HCT116 (cell line): ENCODE results near the gene IPO5. TPM values are rescaled to one million over a fixed set of nuclear protein-coding genes. Genes with fewer than 3 reads are reported as not detected.

Experiments used
- ATAC-seq: fragments of 200-7000 bp; cut with Tn5 transposase; 2 replicates; pipeline ENCODE4 v1.9.1; 2020; ENCODE audit warnings: mild to moderate bottlenecking, moderate library complexity
- BruUV-seq: library from RNA; stranded (reverse); fragments of 400-500 nt; replicated peaks from 2 replicates; lab custom pipeline; 2021; lab: Mats Ljungman, UMichigan
- CTCF ChIA-PET: fragments of 300-600 bp; sonication (Branson Sonifier 250); formaldehyde crosslinking; loops from one replicate; lab custom pipeline; 2021; ENCODE audit warnings: antibody characterized with exemption; lab: Charles Lee
- POLR2A ChIA-PET: fragments of 300-600, 350-600 bp; sonication (Branson Sonifier 250); formaldehyde crosslinking; loops from one replicate; lab custom pipeline; 2021; ENCODE audit warnings: antibody characterized with exemption; lab: Charles Lee
- RAD21 ChIA-PET, 2 experiments: fragments of 300-600 bp; sonication (Branson Sonifier 250); formaldehyde crosslinking; loops; one replicate each; lab custom pipeline; 2023; ENCODE audit warnings: low total read pairs in 2 of 2; ENCODE audit not compliant: uncharacterized antibody in 2 of 2, unreplicated experiment in 2 of 2, low non-redundant PET in 1 of 2; lab: Charles Lee
- DNase-seq: peaks from one replicate; pipeline ENCODE4 v3.0.0-alpha.2; 2010; ENCODE audit warnings: low read depth, low spot score
- H2AFZ ChIP-seq: fragments of 200-600 bp; shearing (Covaris generic), sonication (generic); 2 replicates; pipeline ENCODE4 v1.6.1; 2017; ENCODE audit warnings: low read depth, mixed run types, mixed read lengths, antibody characterized with exemption, low read length; ENCODE audit not compliant: poor library complexity, severe bottlenecking
- H3K27ac ChIP-seq: 2 replicates; pipeline ENCODE4 v1.5.1; 2012; ENCODE audit warnings: low read depth, low read length
- H3K27me3 ChIP-seq: fragments of 200-600 bp; sonication (generic); 2 replicates; pipeline ENCODE4 v1.6.1; 2016; ENCODE audit warnings: mixed run types, low read length, mixed read lengths; ENCODE audit not compliant: insufficient read depth
- H3K36me3 ChIP-seq, 2 experiments: fragments of 200-500 bp in 1 of 2; fragments of 200-600 bp in 1 of 2; sonication (Bioruptor generic) in 1 of 2; sonication (generic) in 1 of 2; 2 replicates each; pipeline versions ENCODE4 v1.5.1 to v1.6.1; 2014 to 2016; ENCODE audit warnings: low read length in 2 of 2, inconsistent platforms in 1 of 2, mixed read lengths in 1 of 2, mixed run types in 1 of 2; ENCODE audit not compliant: insufficient read depth in 2 of 2, control insufficient read depth in 1 of 2
- H3K4me1 ChIP-seq, 2 experiments: fragments of 200-600 bp in 1 of 2; sonication (generic) in 1 of 2; 2 replicates each; pipeline versions ENCODE4 v1.5.1 to v1.6.1; 2012 to 2017; ENCODE audit warnings: low read length in 2 of 2, inconsistent platforms in 1 of 2, mild to moderate bottlenecking in 1 of 2, mixed read lengths in 1 of 2, mixed run types in 1 of 2, moderate library complexity in 1 of 2; ENCODE audit not compliant: insufficient read depth in 2 of 2, control insufficient read depth in 1 of 2
- H3K4me2 ChIP-seq: fragments of 200-600 bp; sonication (generic); 2 replicates; pipeline ENCODE4 v1.6.1; 2017; ENCODE audit warnings: mixed run types, low read length, mixed read lengths
- H3K4me3 ChIP-seq, 2 experiments: fragments of 200-600 bp in 1 of 2; sonication (generic) in 1 of 2; replicated peaks in 1 of 2; 2 replicates each; pipeline ENCODE4 v1.5.1; 2011 to 2016; ENCODE audit warnings: low read length in 2 of 2, control low read depth in 1 of 2, low read depth in 1 of 2, mild to moderate bottlenecking in 1 of 2, mixed read lengths in 1 of 2, mixed run types in 1 of 2
- H3K79me2 ChIP-seq: fragments of 200-600 bp; sonication (generic); 2 replicates; pipeline ENCODE4 v1.6.1; 2017; ENCODE audit warnings: mild to moderate bottlenecking, mixed run types, low read length, moderate library complexity, mixed read lengths; ENCODE audit not compliant: insufficient read depth
- H3K9ac ChIP-seq: fragments of 200-600 bp; sonication (generic); 2 replicates; pipeline ENCODE4 v1.6.1; 2016; ENCODE audit warnings: low read length, mixed read lengths
- H3K9me2 ChIP-seq: fragments of 200-600 bp; sonication (generic), shearing (Covaris generic); 2 replicates; pipeline ENCODE4 v1.6.1; 2017; ENCODE audit warnings: mixed run types, mild to moderate bottlenecking, moderate library complexity; ENCODE audit not compliant: insufficient read depth
- H3K9me3 ChIP-seq, 2 experiments: fragments of 200-500 bp in 1 of 2; fragments of 200-600 bp in 1 of 2; sonication (Bioruptor generic) in 1 of 2; sonication (generic) in 1 of 2; 2 replicates each; pipeline ENCODE4 v1.6.1; 2014 to 2017; ENCODE audit warnings: low read length in 2 of 2, mixed read lengths in 2 of 2, inconsistent platforms in 1 of 2, low read depth in 1 of 2, mild to moderate bottlenecking in 1 of 2, mixed run types in 1 of 2, moderate library complexity in 1 of 2; ENCODE audit not compliant: control insufficient read depth in 1 of 2, insufficient read depth in 1 of 2
- H4K20me1 ChIP-seq: fragments of 200-600 bp; sonication (generic), shearing (Covaris generic); 2 replicates; pipeline ENCODE4 v1.6.1; 2017; ENCODE audit warnings: mixed run types, mild to moderate bottlenecking, moderate library complexity; ENCODE audit not compliant: insufficient read depth
- CBX3 ChIP-seq: IDR thresholded peaks from 2 replicates; pipeline ENCODE4 v1.6.1; 2012; ENCODE audit warnings: low read depth
- CEBPB ChIP-seq: IDR thresholded peaks from 2 replicates; pipeline ENCODE4 v1.6.1; 2012; ENCODE audit warnings: low read depth
- CTCF ChIP-seq, 3 experiments: fragments of 200-600 bp in 1 of 3; sonication (generic) in 1 of 3; IDR thresholded peaks in 2 of 3; conservative IDR thresholded peaks in 1 of 3; 2 replicates each; pipeline ENCODE4 v1.5.1; 2012 to 2017; ENCODE audit warnings: low read depth in 2 of 3, low read length in 2 of 3, antibody characterized with exemption in 1 of 3, borderline replicate concordance in 1 of 3, control low read depth in 1 of 3, mild to moderate bottlenecking in 1 of 3, mixed read lengths in 1 of 3, mixed run types in 1 of 3, moderate library complexity in 1 of 3; ENCODE audit not compliant: insufficient read depth in 1 of 3
- ELF1 ChIP-seq: IDR thresholded peaks from 2 replicates; pipeline ENCODE4 v1.6.1; 2012; ENCODE audit warnings: low read depth, borderline replicate concordance
- EZH2phosphoT487 ChIP-seq: fragments of 200-600 bp; IDR thresholded peaks from 2 replicates; pipeline ENCODE4 v1.6.1; 2018; ENCODE audit warnings: antibody characterized with exemption, borderline replicate concordance
- FOSL1 ChIP-seq: IDR thresholded peaks from 2 replicates; pipeline ENCODE4 v1.6.1; 2012; ENCODE audit warnings: low read depth
- POLR2AphosphoS5 ChIP-seq: IDR thresholded peaks from 2 replicates; pipeline ENCODE4 v1.6.1; 2011; ENCODE audit warnings: mild to moderate bottlenecking, low read depth, low read length, moderate library complexity
- RAD21 ChIP-seq: IDR thresholded peaks from 2 replicates; pipeline ENCODE4 v1.6.1; 2012; ENCODE audit warnings: low read depth, mild to moderate bottlenecking
- TCF7L2 ChIP-seq: IDR thresholded peaks from 2 replicates; pipeline ENCODE4 v1.7.0; 2011; ENCODE audit warnings: borderline replicate concordance, inconsistent platforms; ENCODE audit not compliant: insufficient read depth, insufficient read length; ENCODE audit errors: extremely low read depth
- ZFX ChIP-seq: fragments of 450-650 bp; IDR thresholded peaks from 2 replicates; pipeline ENCODE4 v1.6.1; 2017
- intact Hi-C: fragments of 100-400 bp; cut with micrococcal nuclease; formaldehyde crosslinking; loops from 2 replicates; pipeline ENCODE4 v1.10.0; 2022
- total RNA-seq: library from RNA; stranded (reverse); gene quantifications from one replicate; pipeline ENCODE4 v1.2.1, GENCODE V29; 2021; ENCODE audit not compliant: unreplicated experiment
- TF ChIP-seq, protein P1 (sequence below): IDR thresholded peaks from 2 replicates; pipeline ENCODE4 v1.6.1; 2011; ENCODE audit warnings: mild to moderate bottlenecking, low read length, moderate library complexity; ENCODE audit not compliant: insufficient replicate concordance; ENCODE audit errors: extremely low read depth
- TF ChIP-seq, protein P2 (sequence below): IDR thresholded peaks from 2 replicates; pipeline ENCODE4 v1.6.1; 2012; ENCODE audit warnings: low read depth

Gene IPO5
- total RNA-seq, 1 experiment from 2014 or later = 237 TPM

DNA sequence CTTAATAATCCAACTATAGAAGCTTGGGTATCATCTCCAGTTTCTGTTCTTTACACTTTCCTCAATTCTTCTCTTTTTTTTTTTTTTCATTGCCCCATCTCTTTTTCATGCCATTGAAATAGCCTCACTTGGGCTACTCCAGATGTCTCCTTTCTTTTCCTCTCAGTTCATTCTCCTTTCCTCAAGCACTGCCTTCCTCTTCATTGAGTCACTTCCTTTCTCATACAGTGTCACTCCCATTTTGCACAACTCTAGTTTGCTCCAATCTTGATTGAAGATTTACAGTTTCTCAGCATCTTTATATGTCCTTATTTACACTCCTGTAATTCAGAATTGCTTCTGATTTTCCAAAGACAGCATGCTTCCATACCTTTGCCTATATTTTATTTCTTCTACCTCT, 61.3 kb downstream of the IPO5 start:
- no peak overlapping the region for H3K4me3 ChIP-seq
- POLR2A ChIA-PET = no interaction called here
- no peaks in the 10 kb centered on the region for H3K4me1 ChIP-seq
- intact Hi-C loops = no loop called here
- no peak overlapping the region for H3K27ac ChIP-seq
- BruUV-seq = no TSS peak
- RAD21 ChIA-PET = no interaction called here
- 0 out of 2 replicates have a peak, but pooled peaks cover 7% of the 10 kb centered on the region for H4K20me1 ChIP-seq
- ATAC-seq (no peak), DNase-seq (no peak)
- H2AFZ ChIP-seq = no peak overlapping the region
- no peaks in the 10 kb centered on the region for H3K9me2 ChIP-seq
- peaks cover 65 to 83% of the 10 kb centered on the region in 2 experiments for H3K36me3 ChIP-seq
- peaks cover 47% of the 10 kb centered on the region for H3K79me2 ChIP-seq
- H3K9ac ChIP-seq = no peak overlapping the region
- no peaks in the 10 kb centered on the region for H3K9me3 ChIP-seq
- CTCF ChIA-PET = no interaction called here
- TF ChIP-seq RAD21 (no peak), CBX3 (no peak), POLR2AphosphoS5 (no peak), EZH2phosphoT487 (no peak), TCF7L2 (no peak)
- TF ChIP-seq, protein P1, sequence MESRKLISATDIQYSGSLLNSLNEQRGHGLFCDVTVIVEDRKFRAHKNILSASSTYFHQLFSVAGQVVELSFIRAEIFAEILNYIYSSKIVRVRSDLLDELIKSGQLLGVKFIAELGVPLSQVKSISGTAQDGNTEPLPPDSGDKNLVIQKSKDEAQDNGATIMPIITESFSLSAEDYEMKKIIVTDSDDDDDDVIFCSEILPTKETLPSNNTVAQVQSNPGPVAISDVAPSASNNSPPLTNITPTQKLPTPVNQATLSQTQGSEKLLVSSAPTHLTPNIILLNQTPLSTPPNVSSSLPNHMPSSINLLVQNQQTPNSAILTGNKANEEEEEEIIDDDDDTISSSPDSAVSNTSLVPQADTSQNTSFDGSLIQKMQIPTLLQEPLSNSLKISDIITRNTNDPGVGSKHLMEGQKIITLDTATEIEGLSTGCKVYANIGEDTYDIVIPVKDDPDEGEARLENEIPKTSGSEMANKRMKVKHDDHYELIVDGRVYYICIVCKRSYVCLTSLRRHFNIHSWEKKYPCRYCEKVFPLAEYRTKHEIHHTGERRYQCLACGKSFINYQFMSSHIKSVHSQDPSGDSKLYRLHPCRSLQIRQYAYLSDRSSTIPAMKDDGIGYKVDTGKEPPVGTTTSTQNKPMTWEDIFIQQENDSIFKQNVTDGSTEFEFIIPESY = no peak
- H3K27me3 ChIP-seq = no peaks in the 10 kb centered on the region
- H3K4me2 ChIP-seq = no peak overlapping the region

GRCh38 chr13:98018293-98018692, 64.8 kb downstream of the IPO5 start:
- ChIA-PET POLR2A (no interaction called here), CTCF (no interaction called here)
- no peak overlapping the region for H3K9ac ChIP-seq
- TF ChIP-seq, protein P2, sequence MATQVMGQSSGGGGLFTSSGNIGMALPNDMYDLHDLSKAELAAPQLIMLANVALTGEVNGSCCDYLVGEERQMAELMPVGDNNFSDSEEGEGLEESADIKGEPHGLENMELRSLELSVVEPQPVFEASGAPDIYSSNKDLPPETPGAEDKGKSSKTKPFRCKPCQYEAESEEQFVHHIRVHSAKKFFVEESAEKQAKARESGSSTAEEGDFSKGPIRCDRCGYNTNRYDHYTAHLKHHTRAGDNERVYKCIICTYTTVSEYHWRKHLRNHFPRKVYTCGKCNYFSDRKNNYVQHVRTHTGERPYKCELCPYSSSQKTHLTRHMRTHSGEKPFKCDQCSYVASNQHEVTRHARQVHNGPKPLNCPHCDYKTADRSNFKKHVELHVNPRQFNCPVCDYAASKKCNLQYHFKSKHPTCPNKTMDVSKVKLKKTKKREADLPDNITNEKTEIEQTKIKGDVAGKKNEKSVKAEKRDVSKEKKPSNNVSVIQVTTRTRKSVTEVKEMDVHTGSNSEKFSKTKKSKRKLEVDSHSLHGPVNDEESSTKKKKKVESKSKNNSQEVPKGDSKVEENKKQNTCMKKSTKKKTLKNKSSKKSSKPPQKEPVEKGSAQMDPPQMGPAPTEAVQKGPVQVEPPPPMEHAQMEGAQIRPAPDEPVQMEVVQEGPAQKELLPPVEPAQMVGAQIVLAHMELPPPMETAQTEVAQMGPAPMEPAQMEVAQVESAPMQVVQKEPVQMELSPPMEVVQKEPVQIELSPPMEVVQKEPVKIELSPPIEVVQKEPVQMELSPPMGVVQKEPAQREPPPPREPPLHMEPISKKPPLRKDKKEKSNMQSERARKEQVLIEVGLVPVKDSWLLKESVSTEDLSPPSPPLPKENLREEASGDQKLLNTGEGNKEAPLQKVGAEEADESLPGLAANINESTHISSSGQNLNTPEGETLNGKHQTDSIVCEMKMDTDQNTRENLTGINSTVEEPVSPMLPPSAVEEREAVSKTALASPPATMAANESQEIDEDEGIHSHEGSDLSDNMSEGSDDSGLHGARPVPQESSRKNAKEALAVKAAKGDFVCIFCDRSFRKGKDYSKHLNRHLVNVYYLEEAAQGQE = no peak
- TF ChIP-seq ELF1 (no peak), CTCF (IDR thresholded peaks at IDR 0.05 in 2 of 3, conservative IDR thresholded peaks at IDR 0.05 in 1 of 3; ENCODE audit: borderline replicate concordance in 1 of 3, insufficient read depth in 1 of 3, low read depth in 2 of 3, low read length in 2 of 3) (no peak), FOSL1 (no peak), POLR2AphosphoS5 (no peak), CEBPB (no peak), TCF7L2 (no peak), ZFX (no peak)

More at GRCh38 chr13:98018293-98018692, 64.8 kb downstream of the IPO5 start:
- peaks cover 66 to 72% of the 10 kb centered on the region in 2 experiments for H3K36me3 ChIP-seq
- BruUV-seq = no TSS peak
- no peak overlapping the region for H3K27ac ChIP-seq
- H2AFZ ChIP-seq = no peak overlapping the region
- no peaks in the 10 kb centered on the region for H3K9me2 ChIP-seq
- DNase-seq (no peak), ATAC-seq (no peak)
- peaks cover 22% of the 10 kb centered on the region for H3K79me2 ChIP-seq
- H3K4me2 ChIP-seq = no peak overlapping the region
- no peaks in the 10 kb centered on the region for H3K4me1 ChIP-seq
- H3K9me3 ChIP-seq = no peaks in the 10 kb centered on the region
- no peak overlapping the region for H3K4me3 ChIP-seq
- RAD21 ChIA-PET = no interaction called here
- H3K27me3 ChIP-seq = no peaks in the 10 kb centered on the region
- intact Hi-C loops = no loop called here
- H4K20me1 ChIP-seq = peaks cover 3% of the 10 kb centered on the region; the same call in 1 of the 2 replicates
